Neutrophil (primary cell): Measurements from ENCODE around the gene ZNF287.

Source experiments
- H3K27ac ChIP-seq: fragments of 200-600 bp; sonication (generic); 2 replicates; pipeline ENCODE4 v1.5.1; 2016; ENCODE audit warnings: mild to moderate bottlenecking, moderate library complexity
- H3K27me3 ChIP-seq: fragments of 200-600 bp; sonication (generic); 2 replicates; pipeline ENCODE4 v1.6.0; 2016; ENCODE audit warnings: mild to moderate bottlenecking
- H3K36me3 ChIP-seq: fragments of 200-600 bp; sonication (generic); 2 replicates; pipeline ENCODE4 v1.5.1; 2017
- H3K4me1 ChIP-seq, 2 experiments: fragments of 200-600 bp in 1 of 2; sonication (generic) in 1 of 2; 1 replicate in 1 of 2; 2 replicates in 1 of 2; pipeline versions ENCODE4 v1.5.1 to v1.6.1; 2013 to 2016; ENCODE audit warnings: low read depth in 1 of 2, low read length in 1 of 2, mild to moderate bottlenecking in 1 of 2, moderate library complexity in 1 of 2; ENCODE audit not compliant: control insufficient read depth in 1 of 2, insufficient read depth in 1 of 2
- H3K4me3 ChIP-seq, 2 experiments: fragments of 200-600 bp in 1 of 2; sonication (generic) in 1 of 2; 1 replicate in 1 of 2; 2 replicates in 1 of 2; pipeline ENCODE4 v1.5.1; 2013 to 2016; ENCODE audit warnings: low read depth in 1 of 2, low read length in 1 of 2, mild to moderate bottlenecking in 1 of 2, moderate library complexity in 1 of 2
- H3K9me3 ChIP-seq: fragments of 200-600 bp; sonication (generic); 2 replicates; pipeline ENCODE4 v1.5.1; 2016
- CTCF ChIP-seq: fragments of 200-600 bp; sonication (generic); IDR thresholded peaks from 2 replicates; pipeline ENCODE4 v1.5.1; 2016; ENCODE audit warnings: antibody characterized with exemption

Gene ZNF287

GRCh38 chr17:16585796-16586195 lies 16.8 kb upstream of the ZNF287 start:
- Histone ChIP-seq H3K36me3 (no peaks in the 10 kb centered on the region), H3K4me3 (no peak overlapping the region), H3K4me1 (peaks cover 16 to 19% of the 10 kb centered on the region in 2 experiments), H3K27me3 (peaks cover 74% of the 10 kb centered on the region), H3K27ac (no peak overlapping the region), H3K9me3 (no peaks in the 10 kb centered on the region)
- no peak for TF ChIP-seq CTCF

GRCh38 chr17:16584273-16584995 lies 15.4 kb upstream of the ZNF287 start:
- H3K4me3 ChIP-seq: peak overlapping the region; percentile 47 to 54
- peaks cover 72% of the 10 kb centered on the region for H3K27me3 ChIP-seq
- TF ChIP-seq CTCF: peak; percentile 62
- no peaks in the 10 kb centered on the region for H3K9me3 ChIP-seq
- no peak overlapping the region for H3K27ac ChIP-seq
- peaks cover 16 to 17% of the 10 kb centered on the region in 2 experiments for H3K4me1 ChIP-seq
- no peaks in the 10 kb centered on the region for H3K36me3 ChIP-seq

- Histone ChIP-seq H3K27ac (no peak overlapping the region), H3K4me3 (peak overlapping the region in 1 of 2 experiments; percentile 54), H3K27me3 (peaks cover 65% of the 10 kb centered on the region), H3K9me3 (no peaks in the 10 kb centered on the region), H3K36me3 (no peaks in the 10 kb centered on the region), H3K4me1 (peaks cover 10 to 11% of the 10 kb centered on the region in 2 experiments)
- no peak for TF ChIP-seq CTCF
These were observed 14.8 kb upstream of the ZNF287 start for GRCh38 chr17:16583781-16584180.

- H3K27ac ChIP-seq: no peak overlapping the region
- H3K9me3 ChIP-seq: no peaks in the 10 kb centered on the region
- peaks cover 36% of the 10 kb centered on the region for H3K27me3 ChIP-seq
- TF ChIP-seq CTCF: no peak
- H3K4me3 ChIP-seq: no peak overlapping the region
- no peaks in the 10 kb centered on the region for H3K36me3 ChIP-seq
- peaks cover 8 to 9% of the 10 kb centered on the region in 2 experiments for H3K4me1 ChIP-seq
These were observed 4.5 kb upstream of the ZNF287 start for GRCh38 chr17:16573466-16573865.

- Histone ChIP-seq H3K27ac (no peak overlapping the region), H3K27me3 (peaks cover 62% of the 10 kb centered on the region), H3K9me3 (no peaks in the 10 kb centered on the region), H3K4me3 (peak overlapping the region; percentile 56 to 64), H3K36me3 (no peaks in the 10 kb centered on the region), H3K4me1 (peaks cover 8 to 10% of the 10 kb centered on the region in 2 experiments)
- TF ChIP-seq CTCF: no peak
These were observed 331 bp upstream of the ZNF287 start for GRCh38 chr17:16569358-16569712.
